ENCODE measurements around the gene RMC1.

- TF ChIP-seq CTCF (IDR thresholded peaks at IDR 0.05; ENCODE audit: low read depth, low read length, missing input control) (no peak), JUND (IDR thresholded peaks at IDR 0.05) (no peak), REST (IDR thresholded peaks at IDR 0.05) (no peak), MAX (IDR thresholded peaks at IDR 0.05) (no peak), SP1 (IDR thresholded peaks at IDR 0.05) (no peak), TAF1 (conservative IDR thresholded peaks at IDR 0.05) (no peak), FOXA2 (IDR thresholded peaks at IDR 0.05) (no peak), NR2F2 (IDR thresholded peaks at IDR 0.05) (no peak), RAD21 (IDR thresholded peaks at IDR 0.05) (no peak), YY1 (IDR thresholded peaks at IDR 0.05) (no peak), HNF4G (IDR thresholded peaks at IDR 0.05) (no peak), FOXA1 (IDR thresholded peaks at IDR 0.05) (no peak), EGR1 (IDR thresholded peaks at IDR 0.05; ENCODE audit: low read depth in 2 of 2) (no peak), ZBTB33 (IDR thresholded peaks at IDR 0.05) (no peak)
These were observed 32.5 kb upstream of the RMC1 start for GRCh38 chr18:23470620-23471387.
